Neural cell (in vitro differentiated cells): ENCODE results near the gene FOXK2.

Experiments used
- CTCF ChIP-seq: fragments of 450-650 bp; IDR thresholded peaks from 2 replicates; pipeline ENCODE4 v1.5.1; 2014; ENCODE audit warnings: antibody characterized with exemption, mild to moderate bottlenecking, moderate library complexity; ENCODE audit not compliant: poor library complexity, severe bottlenecking
- EZH2 ChIP-seq: fragments of 200-600, 300-800 bp; shearing (Covaris generic), sonication (generic); IDR thresholded peaks from 2 replicates; pipeline ENCODE4 v1.6.1; 2014; ENCODE audit warnings: antibody characterized with exemption, low read length, borderline replicate concordance, mild to moderate bottlenecking; ENCODE audit not compliant: insufficient read depth, poor library complexity, severe bottlenecking
- MXI1 ChIP-seq: fragments of 450-650 bp; conservative IDR thresholded peaks from 2 replicates; pipeline ENCODE4 v1.6.1; 2014; ENCODE audit warnings: antibody characterized with exemption, mild to moderate bottlenecking; ENCODE audit not compliant: poor library complexity, severe bottlenecking
- RAD21 ChIP-seq: fragments of 450-650 bp; conservative IDR thresholded peaks from 2 replicates; pipeline ENCODE4 v1.6.1; 2014; ENCODE audit warnings: antibody characterized with exemption, mild to moderate bottlenecking, moderate library complexity
- TAF1 ChIP-seq: IDR thresholded peaks from 2 replicates; pipeline ENCODE4 v1.6.1; 2012; ENCODE audit warnings: low read depth

GRCh38 chr17:82560252-82560642, 40.7 kb downstream of the FOXK2 start:
- TF ChIP-seq CTCF = no peak
- TF ChIP-seq TAF1 = no peak
- TF ChIP-seq RAD21 = no peak
- TF ChIP-seq EZH2 = no peak
- TF ChIP-seq MXI1 = no peak
